ENCODE measurements around the gene ZBED4. TPM values are rescaled to one million over a fixed set of nuclear protein-coding genes. Genes with fewer than 3 reads are reported as not detected.

Gene ZBED4
- total RNA-seq, 2 donors from 2014 or later = 10.4 to 11.2 TPM

DNA sequence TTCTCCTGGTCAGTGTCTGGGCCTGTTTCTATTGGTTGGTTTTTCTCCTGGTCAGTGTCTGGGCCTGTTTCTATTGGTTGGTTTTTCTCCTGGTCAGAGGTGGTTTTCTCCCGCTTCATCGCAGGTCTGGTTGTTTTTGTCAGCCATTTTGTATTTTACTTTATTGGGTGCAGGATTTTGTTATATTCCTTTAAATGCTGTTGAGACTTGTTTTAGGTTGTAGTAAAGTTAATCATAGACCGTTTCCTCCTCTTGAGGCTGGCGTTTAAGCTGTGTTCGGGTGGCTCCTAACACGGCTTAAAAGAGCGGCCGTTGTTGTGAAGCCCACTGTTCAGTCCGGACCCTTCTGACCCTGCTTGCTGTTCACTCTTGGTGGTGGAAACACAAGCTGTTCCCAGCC, 26.2 kb downstream of the ZBED4 start:
- H3K36me3 ChIP-seq = no peaks in the 10 kb centered on the region
- no peak for TF ChIP-seq POLR2A (IDR thresholded peaks at IDR 0.05)
- TF ChIP-seq, protein P1, sequence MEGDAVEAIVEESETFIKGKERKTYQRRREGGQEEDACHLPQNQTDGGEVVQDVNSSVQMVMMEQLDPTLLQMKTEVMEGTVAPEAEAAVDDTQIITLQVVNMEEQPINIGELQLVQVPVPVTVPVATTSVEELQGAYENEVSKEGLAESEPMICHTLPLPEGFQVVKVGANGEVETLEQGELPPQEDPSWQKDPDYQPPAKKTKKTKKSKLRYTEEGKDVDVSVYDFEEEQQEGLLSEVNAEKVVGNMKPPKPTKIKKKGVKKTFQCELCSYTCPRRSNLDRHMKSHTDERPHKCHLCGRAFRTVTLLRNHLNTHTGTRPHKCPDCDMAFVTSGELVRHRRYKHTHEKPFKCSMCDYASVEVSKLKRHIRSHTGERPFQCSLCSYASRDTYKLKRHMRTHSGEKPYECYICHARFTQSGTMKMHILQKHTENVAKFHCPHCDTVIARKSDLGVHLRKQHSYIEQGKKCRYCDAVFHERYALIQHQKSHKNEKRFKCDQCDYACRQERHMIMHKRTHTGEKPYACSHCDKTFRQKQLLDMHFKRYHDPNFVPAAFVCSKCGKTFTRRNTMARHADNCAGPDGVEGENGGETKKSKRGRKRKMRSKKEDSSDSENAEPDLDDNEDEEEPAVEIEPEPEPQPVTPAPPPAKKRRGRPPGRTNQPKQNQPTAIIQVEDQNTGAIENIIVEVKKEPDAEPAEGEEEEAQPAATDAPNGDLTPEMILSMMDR (IDR thresholded peaks at IDR 0.05) = no peak
- no peak for TF ChIP-seq POLR2AphosphoS5 (IDR thresholded peaks at IDR 0.05)
- WGBS = 95% methylated on average over 9 of the region's 9 CpGs
- DNase-seq (ENCODE audit: low spot score) = no peak
- H3K4me1 ChIP-seq (replicated peaks) = no peaks in the 10 kb centered on the region
- H3K27ac ChIP-seq = no peak overlapping the region
- H3K4me3 ChIP-seq = no peak overlapping the region
- H3K9me3 ChIP-seq = no peaks in the 10 kb centered on the region
- intact Hi-C loops (cut with DNase I) = no loop called here
- no peaks in the 10 kb centered on the region for H3K27me3 ChIP-seq (replicated peaks; ENCODE audit: insufficient read depth)

DNA sequence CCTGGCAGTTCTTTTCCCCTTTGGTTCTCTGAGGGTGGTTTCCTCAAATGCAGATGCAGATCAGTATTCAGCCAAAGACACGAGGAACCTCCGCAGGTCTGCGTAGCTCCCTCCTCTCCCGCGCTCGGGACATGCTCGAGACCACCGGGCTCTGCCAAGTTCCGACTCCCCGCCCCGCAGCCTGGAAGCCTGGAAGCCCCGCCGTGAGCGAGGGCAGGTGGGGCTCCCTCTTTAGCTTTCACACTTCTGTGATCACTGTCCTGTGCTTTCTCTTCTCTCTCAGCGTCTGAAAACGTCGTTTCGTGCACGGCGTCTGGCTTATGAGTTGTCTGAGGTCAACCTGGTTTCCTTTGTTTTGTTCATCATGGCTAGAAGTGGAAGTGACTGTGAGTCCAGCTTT, 26.6 kb downstream of the ZBED4 start:
- intact Hi-C loops (cut with DNase I) = no loop called here
- H3K4me3 ChIP-seq = no peak overlapping the region
- WGBS = 84% methylated on average over 20 of the region's 20 CpGs
- no peak for DNase-seq (ENCODE audit: low spot score)
- TF ChIP-seq POLR2AphosphoS5 (IDR thresholded peaks at IDR 0.05) (no peak), POLR2A (IDR thresholded peaks at IDR 0.05) (no peak)
- TF ChIP-seq, protein P1 (IDR thresholded peaks at IDR 0.05) = no peak
- H3K9me3 ChIP-seq = no peaks in the 10 kb centered on the region
- H3K36me3 ChIP-seq = no peaks in the 10 kb centered on the region
- H3K27ac ChIP-seq = no peak overlapping the region
- H3K4me1 ChIP-seq (replicated peaks) = no peaks in the 10 kb centered on the region
- no peaks in the 10 kb centered on the region for H3K27me3 ChIP-seq (replicated peaks; ENCODE audit: insufficient read depth)

DNA sequence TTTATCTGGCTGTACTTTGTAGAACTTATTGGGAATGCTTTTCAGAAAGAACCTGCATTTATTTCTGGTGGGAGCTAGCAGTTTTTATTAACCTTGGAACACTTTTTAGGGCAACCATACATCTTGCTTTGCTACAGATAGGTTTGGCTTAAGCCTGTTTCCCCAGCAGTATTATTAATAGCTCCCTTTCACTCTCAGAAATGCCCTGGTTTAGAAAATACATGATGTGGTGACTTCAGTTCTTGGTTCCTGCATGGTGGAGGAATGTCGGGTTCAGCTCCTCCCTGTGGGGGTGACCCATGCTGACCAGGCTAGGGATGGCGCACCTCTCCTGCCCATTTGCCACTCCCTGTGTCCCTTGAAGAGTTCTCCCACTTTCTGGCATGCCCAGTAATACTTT, 28.2 kb downstream of the ZBED4 start:
- H3K27me3 ChIP-seq (replicated peaks; ENCODE audit: insufficient read depth) = no peaks in the 10 kb centered on the region
- no peak overlapping the region for H3K4me3 ChIP-seq
- WGBS = 97% methylated on average over 2 of the region's 2 CpGs
- intact Hi-C loops (cut with DNase I) = no loop called here
- H3K9me3 ChIP-seq = no peaks in the 10 kb centered on the region
- H3K27ac ChIP-seq = no peak overlapping the region
- H3K36me3 ChIP-seq = no peaks in the 10 kb centered on the region
- no peak for DNase-seq (ENCODE audit: low spot score)
- TF ChIP-seq POLR2AphosphoS5 (IDR thresholded peaks at IDR 0.05) = no peak
- H3K4me1 ChIP-seq (replicated peaks) = no peaks in the 10 kb centered on the region

DNA sequence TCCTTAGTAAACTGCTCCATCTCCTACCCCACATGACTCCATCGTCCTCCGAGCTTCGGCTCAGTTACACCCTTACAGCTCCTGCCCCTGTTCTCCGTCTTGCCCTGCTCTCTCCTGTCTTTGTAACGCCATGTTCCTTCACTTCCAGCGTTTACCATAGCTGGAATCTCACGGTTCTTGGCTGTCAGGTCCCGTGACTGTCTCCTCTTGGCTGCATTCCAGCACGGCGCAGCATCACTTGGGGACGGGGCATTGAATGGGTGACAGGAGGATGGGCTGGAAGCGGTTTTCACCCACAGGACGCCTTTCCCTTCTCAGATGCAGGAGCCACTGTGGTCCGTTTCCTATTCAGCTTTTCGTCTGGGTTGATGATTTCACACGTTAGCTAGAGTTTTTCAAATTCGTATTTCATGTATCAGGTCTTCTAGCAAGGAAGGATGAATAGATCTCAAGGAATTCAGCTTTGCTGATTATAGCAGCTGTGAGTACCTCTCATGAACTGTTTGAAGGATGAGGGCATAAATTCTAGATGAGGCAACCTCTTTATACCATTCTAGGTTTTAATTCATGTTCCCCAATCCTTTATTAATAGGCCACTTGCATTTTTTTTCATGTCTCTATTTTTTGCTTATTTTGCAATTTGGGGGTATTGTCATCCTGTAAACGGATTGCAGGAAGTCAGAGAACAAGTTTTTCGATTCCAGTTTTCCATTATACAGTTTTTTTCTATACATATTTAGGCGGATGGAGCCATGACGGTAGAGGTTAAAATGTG, 29.1 kb downstream of the ZBED4 start:
- Histone ChIP-seq H3K27me3 (replicated peaks; ENCODE audit: insufficient read depth) (no peaks in the 10 kb centered on the region), H3K36me3 (no peaks in the 10 kb centered on the region)
- WGBS = 85% methylated on average over 21 of the region's 21 CpGs

DNA sequence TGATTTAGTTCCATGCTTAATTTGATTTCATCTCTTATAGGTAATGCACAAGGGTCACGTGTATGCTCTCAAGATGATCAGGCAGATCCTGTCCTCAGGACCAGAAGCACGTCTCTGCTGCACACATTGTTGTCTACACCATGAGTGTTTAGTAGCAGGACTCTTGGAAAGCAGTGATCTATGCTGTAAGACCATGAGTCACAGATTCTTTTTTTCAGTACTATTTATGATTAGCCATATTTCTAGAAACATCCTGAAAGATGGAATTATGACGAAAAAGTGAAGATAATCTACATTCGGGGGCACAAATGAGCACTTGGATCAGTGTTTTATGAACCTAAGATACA, 29.6 kb downstream of the ZBED4 start:
- intact Hi-C loops (cut with DNase I) = no loop called here
- DNase-seq (ENCODE audit: low spot score) = no peak
- TF ChIP-seq POLR2AphosphoS5 (IDR thresholded peaks at IDR 0.05) (no peak), POLR2A (IDR thresholded peaks at IDR 0.05) (no peak)
- TF ChIP-seq, protein P1 (IDR thresholded peaks at IDR 0.05) = no peak

More for the DNA sequence above, 29.1 kb downstream of the ZBED4 start:
- intact Hi-C loops (cut with DNase I) = no loop called here
- no peaks in the 10 kb centered on the region for H3K9me3 ChIP-seq
- no peak overlapping the region for H3K4me3 ChIP-seq
- no peaks in the 10 kb centered on the region for H3K4me1 ChIP-seq (replicated peaks)
- no peak overlapping the region for H3K27ac ChIP-seq
- TF ChIP-seq POLR2AphosphoS5 (IDR thresholded peaks at IDR 0.05) = no peak
- no peak for TF ChIP-seq POLR2A (IDR thresholded peaks at IDR 0.05)
- TF ChIP-seq, protein P1 (IDR thresholded peaks at IDR 0.05) = no peak
- no peak for DNase-seq (ENCODE audit: low spot score)

More for the DNA sequence above, 29.6 kb downstream of the ZBED4 start:
- Histone ChIP-seq H3K27me3 (replicated peaks; ENCODE audit: insufficient read depth) (no peaks in the 10 kb centered on the region), H3K9me3 (no peaks in the 10 kb centered on the region), H3K27ac (no peak overlapping the region), H3K4me3 (no peak overlapping the region), H3K4me1 (replicated peaks) (no peaks in the 10 kb centered on the region), H3K36me3 (no peaks in the 10 kb centered on the region)
- 93% methylated on average over 4 of the region's 4 CpGs for WGBS
